HL-60/S4 (cell line): Measurements from ENCODE around the gene MRPL22.
"Not testable (repeated sequence)": the region's sequence is repeated elsewhere in the genome, so short reads cannot be mapped to it uniquely, and the experiment has no call there.

Experiments
- in situ Hi-C: fragments of 300-500 bp; cut with MboI; formaldehyde crosslinking; loops from 2 replicates; pipeline ENCODE4 v1.14.3; 2022; ENCODE audit warnings: low sequenced_read_pairs

The MRPL22 gene

DNA sequence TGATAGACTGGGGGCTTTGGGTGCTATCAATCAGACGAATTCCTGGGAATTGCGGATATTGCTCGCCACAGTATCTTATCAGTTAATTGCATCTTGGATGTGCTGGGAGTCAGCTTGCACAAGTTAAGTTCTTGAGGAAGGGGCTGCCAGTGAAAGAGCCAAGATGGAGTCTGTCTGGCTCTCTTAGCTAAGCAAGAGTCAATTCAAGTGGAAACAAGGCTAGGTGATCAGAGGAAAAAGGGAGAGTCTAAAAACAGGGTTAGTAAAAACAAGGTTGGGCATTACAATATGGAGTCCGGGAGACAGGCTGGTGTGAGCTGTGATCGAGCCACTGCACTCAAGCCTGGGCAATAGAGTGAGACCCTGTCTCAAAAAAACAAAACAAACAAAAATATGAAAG lies 1.5 kb upstream of the MRPL22 start:
- in situ Hi-C loops = not testable (repeated sequence)

GRCh38 chr5:154940375-154940771 lies 500 bp upstream of the MRPL22 start:
- in situ Hi-C loops = no loop called here

DNA sequence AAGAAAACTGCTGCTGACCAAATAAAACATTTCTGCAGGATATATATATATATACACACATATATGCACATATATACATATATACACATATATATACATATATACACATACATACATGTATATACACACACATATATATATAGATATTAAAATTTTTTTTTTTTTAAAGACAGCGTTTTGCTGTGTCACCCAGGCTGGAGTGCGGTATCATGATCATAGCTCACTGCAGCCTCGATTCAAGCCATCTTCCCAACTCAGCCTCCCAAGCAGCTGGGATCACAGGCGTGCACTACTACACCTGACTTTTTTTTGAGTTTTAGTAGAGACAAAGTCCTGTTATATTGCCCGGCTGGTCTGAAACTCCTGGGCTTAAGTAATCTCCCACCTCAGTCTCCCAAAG lies 2.7 kb downstream of the MRPL22 start:
- in situ Hi-C loops = no loop called here

GRCh38 chr5:154944716-154945115 lies 3.8 kb downstream of the MRPL22 start:
- in situ Hi-C loops = no loop called here

DNA sequence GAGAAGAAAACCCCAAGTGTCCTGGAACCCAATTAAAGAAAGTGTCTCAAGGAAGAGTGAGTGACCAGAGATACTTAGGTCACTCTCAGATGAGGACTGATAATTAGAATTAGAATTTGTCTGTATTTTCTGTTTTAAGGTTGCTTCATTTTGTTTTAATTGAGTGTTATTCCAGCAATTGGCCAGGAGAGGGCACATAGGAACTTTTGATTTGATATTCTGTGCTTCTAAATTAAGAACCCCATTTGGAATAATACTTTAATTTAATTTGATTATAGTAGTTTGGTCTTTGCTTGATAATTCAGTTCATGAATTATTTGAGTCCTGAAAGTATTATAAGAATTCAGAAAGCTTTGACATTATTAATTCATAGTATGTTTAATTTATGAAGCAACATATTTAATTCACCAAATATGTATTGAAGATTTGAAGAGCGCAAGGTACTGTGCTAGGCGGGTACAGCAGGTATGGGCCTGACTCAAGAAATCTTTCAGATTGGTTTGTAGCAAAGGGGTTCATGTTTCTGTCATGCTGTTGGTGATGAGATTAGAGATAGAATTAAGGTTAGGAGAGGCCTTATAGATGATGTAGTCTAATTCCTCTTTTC lies 4.9 kb downstream of the MRPL22 start:
- in situ Hi-C loops = no loop called here

DNA sequence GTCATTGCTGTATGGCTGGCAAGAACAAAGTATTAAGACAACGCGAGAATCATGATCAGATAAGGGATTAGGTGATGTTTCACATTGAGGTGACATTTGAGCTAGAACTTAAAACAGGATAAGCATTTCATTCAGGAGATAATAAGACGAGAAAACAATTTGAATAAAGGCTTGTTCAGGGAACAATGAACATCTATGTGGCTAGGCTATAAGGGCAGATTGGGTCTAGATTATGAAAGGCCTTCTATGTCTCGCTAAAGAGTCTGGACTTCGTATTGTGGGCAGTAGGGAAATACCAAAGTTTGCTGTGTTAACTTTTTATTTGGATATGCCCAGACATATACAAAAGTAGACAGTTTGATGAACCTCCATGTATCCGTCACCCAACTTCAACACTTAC lies 6.9 kb downstream of the MRPL22 start:
- in situ Hi-C loops = no loop called here

DNA sequence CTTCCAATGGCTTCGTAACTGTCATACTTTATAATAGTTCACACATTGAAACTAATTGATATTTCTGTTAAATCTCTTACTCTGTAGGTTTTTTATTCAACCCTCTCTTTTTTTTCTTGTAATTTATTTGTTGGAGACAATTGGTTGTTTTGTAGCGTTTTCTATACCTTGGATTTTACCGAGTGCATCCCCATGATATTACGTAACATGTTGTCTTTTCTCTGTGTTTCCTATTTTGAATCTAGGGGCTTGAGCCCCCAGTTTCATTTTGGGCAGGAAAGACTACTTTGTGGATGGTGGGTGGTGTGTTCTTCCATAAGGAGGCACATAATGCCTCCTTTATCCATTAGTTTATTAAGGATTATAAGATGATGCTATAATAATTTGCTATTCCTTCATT lies 7.4 kb downstream of the MRPL22 start:
- in situ Hi-C loops = no loop called here

DNA sequence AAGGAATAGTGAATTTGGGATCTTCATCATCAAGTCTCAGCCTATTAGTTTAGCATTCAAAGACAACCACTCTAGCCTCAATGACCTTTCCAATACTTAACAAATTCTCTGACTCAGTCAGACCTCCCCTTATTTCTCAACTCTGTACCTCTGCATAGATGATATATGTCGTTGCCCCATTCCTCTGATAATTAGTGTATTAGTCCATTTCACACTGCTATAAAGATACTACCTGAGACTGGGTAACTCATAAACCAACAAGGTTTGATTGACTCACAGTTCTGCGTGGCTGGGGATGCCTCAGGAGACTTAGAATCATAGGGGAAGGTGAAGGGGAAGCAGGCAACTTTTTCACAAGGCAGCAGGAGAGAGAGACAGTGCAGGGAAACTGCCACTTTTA lies 8.9 kb downstream of the MRPL22 start:
- in situ Hi-C loops = no loop called here

DNA sequence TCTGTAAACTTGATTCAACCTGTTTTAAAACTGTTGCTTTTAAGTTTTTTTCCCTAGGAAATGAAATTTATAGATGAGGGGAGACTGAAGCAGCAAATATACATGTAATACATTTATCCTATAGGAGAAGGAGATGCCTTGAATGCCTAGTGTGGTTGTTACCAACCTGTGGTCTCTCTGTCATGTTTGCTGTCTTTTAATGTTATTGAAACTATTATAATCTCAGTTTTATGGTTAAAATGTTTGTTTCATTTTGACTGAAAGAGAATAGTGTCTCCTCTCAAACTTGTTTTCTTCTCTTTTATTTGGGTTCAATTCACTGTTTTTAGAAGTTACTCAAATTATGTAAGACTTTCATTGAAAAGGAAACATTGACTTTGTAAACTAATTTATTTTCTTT lies 15.8 kb downstream of the MRPL22 start:
- in situ Hi-C loops = no loop called here

DNA sequence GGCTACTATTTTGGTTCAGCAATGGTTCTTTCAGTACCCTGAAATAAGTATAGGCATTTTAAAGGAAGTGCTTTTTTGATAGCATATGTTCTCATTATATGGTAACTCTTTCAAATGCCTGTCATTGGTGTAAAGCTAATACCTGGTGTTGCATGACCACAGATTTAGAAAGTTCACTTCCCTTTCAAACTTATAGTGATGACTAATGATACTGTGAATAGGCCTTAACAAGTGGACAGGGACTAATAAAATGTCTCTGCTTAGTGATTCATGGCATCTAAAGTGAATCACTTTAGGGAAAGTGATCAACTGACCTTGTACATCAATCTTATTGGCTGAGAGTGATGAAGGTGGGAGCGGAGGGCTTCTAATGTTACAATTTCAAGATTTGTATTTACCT lies 21.6 kb downstream of the MRPL22 start:
- in situ Hi-C loops = no loop called here

DNA sequence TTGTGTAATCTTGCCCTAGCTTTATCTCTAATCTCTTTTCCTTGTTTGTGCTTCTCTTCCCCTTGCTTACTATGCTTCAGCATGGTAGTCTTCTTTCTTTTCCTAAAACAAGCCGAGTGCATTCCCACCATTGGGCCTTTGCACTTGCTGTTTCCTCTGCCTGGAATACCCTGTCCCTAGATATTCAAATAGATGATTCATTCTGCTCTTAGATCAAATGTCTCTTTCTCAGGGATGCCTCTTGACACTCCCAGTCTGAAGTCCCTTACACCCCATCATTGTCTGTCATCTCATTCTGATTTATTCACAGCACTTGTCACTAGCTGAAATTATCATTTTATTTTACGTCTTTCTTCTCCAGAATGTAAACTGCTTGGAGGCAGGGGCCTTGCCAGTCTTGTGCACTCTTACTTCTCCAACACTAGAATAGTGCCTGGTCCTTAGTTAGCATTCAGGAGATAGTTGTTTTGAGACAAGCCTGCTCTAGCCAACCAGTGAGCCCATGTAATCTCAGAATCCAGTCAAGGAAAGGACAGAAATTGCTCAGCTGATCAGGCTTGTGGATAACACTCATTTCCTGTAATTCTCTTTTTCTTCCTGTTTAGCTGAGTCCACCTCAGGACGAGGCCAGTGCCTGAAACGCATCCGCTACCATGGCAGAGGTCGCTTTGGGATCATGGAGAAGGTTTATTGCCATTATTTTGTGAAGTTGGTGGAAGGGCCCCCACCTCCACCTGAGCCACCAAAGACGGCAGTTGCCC lies 25.4 kb downstream of the MRPL22 start:
- in situ Hi-C loops = no loop called here

- in situ Hi-C loops = no loop called here
These were observed 26.0 kb downstream of the MRPL22 start for GRCh38 chr5:154966874-154967273.

- in situ Hi-C loops = no loop called here
These were observed 26.6 kb downstream of the MRPL22 start for GRCh38 chr5:154967421-154968024.

DNA sequence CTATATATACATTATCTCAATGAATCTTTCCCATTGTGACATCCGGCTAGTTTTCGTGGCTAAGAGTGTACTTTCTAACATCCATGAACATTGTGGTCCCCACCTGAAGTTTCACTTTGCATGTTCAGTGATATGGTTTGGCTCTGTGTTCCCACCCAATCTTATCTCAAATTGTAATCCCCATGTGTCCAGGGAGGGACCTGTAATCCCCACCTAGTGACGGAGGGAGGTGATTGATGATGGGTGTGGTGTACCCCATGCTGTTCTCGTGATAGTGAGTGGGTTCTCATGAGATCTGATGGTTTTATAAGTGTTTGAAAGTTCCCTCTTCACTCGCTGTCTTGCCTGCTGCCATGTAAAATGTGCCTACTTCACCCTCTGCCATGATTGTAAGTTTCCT lies 28.1 kb downstream of the MRPL22 start:
- in situ Hi-C loops = no loop called here

GRCh38 chr5:154970759-154971158 lies 29.9 kb downstream of the MRPL22 start:
- in situ Hi-C loops = no loop called here

DNA sequence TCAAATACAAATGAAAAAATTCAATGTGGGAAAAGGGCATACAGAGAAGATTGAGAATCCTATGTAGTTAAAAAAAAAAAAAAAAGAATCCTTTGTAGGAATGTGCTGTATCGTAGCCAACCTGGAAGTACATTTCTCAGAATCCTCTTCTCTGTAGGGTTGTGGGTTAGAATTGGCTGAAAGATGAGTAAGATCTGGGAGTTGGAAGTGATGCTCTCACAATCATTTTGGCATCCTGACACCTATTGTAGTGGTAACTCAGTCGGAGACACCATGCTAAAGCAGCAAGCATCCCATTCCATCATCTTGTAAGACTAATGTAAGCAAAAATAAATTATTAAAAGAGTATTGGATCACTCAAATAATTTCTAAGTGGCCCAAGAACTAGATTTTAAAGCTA lies 30.6 kb downstream of the MRPL22 start:
- in situ Hi-C loops = no loop called here

- in situ Hi-C loops = no loop called here
These were observed 31.7 kb downstream of the MRPL22 start for GRCh38 chr5:154972476-154973080.

GRCh38 chr5:154976082-154976481 lies 35.2 kb downstream of the MRPL22 start:
- in situ Hi-C loops = not testable (repeated sequence)

- in situ Hi-C loops = no loop called here
These were observed 36.5 kb downstream of the MRPL22 start for GRCh38 chr5:154977409-154977808.

DNA sequence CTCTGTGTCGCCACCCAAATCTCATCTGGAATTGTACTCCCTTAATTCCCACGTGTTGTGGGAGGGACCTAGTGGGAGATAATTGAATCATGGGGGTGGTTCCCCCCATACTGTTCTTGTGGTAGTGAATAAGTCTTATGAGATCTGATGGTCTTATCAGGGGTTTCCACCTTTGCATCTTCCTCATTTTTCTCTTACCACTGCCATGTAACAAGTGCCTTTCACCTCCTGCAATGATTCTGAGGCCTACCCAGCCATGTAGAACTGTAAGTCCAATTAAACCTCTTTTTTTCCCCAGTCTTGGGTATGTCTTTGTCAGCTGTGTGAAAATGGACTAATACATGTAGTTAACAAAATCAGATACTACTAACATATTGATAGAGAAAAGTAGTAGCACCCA lies 37.4 kb downstream of the MRPL22 start:
- in situ Hi-C loops = not testable (repeated sequence)

- in situ Hi-C loops = no loop called here
These were observed 44.2 kb downstream of the MRPL22 start for GRCh38 chr5:154984946-154985516.

GRCh38 chr5:154986151-154986550 lies 45.3 kb downstream of the MRPL22 start:
- in situ Hi-C loops = no loop called here
